Measurements from ENCODE around the gene RCBTB1. TPM values are rescaled to one million over a fixed set of nuclear protein-coding genes. Genes with fewer than 3 reads are reported as not detected.

The RCBTB1 gene
- polyA plus RNA-seq, 1 donor from 2014 or later: 65.3 TPM

DNA sequence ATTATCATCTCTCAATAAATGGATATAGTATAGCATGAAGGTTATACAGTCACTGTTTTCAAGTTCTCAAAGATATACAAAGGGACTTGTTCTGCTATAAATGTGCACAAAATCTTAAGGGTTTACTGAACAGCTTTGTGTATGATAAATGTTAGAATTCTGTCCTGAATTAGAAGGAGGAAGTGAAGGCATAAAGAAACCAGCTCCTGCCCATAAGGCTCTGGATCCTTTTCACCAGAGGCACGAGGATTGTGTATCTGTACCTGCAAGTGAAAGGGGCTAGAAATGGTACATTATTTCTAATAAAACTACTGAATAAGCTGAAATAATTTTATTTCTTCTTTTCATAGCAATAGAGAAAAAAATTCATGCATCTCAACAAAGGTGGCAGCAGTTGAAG, 57.2 kb downstream of the RCBTB1 start:
- H3K79me2 ChIP-seq (replicated peaks; ENCODE audit: insufficient read depth, low read length): no peaks in the 10 kb centered on the region
- no peaks in the 10 kb centered on the region for H3K36me3 ChIP-seq (ENCODE audit: insufficient read depth, low read length)
- no peak overlapping the region for H3K4me2 ChIP-seq (ENCODE audit: low read length)
- no peak overlapping the region for H3K4me3 ChIP-seq (ENCODE audit: low read length)
- no peaks in the 10 kb centered on the region for H3K9me2 ChIP-seq (ENCODE audit: insufficient read depth, low read length)
- no peaks in the 10 kb centered on the region for H3K27me3 ChIP-seq (ENCODE audit: insufficient read depth, low read depth, low read length)
- TF ChIP-seq RAD21 (conservative IDR thresholded peaks at IDR 0.05) (no peak), MXI1 (conservative IDR thresholded peaks at IDR 0.05; ENCODE audit: poor library complexity, severe bottlenecking) (no peak)
- TF ChIP-seq, protein P1, sequence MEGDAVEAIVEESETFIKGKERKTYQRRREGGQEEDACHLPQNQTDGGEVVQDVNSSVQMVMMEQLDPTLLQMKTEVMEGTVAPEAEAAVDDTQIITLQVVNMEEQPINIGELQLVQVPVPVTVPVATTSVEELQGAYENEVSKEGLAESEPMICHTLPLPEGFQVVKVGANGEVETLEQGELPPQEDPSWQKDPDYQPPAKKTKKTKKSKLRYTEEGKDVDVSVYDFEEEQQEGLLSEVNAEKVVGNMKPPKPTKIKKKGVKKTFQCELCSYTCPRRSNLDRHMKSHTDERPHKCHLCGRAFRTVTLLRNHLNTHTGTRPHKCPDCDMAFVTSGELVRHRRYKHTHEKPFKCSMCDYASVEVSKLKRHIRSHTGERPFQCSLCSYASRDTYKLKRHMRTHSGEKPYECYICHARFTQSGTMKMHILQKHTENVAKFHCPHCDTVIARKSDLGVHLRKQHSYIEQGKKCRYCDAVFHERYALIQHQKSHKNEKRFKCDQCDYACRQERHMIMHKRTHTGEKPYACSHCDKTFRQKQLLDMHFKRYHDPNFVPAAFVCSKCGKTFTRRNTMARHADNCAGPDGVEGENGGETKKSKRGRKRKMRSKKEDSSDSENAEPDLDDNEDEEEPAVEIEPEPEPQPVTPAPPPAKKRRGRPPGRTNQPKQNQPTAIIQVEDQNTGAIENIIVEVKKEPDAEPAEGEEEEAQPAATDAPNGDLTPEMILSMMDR (IDR thresholded peaks at IDR 0.05; ENCODE audit: poor library complexity, severe bottlenecking): no peak
- H2AFZ ChIP-seq (ENCODE audit: low read depth, low read length): no peak overlapping the region
- no peak overlapping the region for H3K27ac ChIP-seq (ENCODE audit: low read length)
- no peak overlapping the region for H3K9ac ChIP-seq (ENCODE audit: low read length)
- no peaks in the 10 kb centered on the region for H3F3A ChIP-seq (ENCODE audit: insufficient read depth, low read length, poor library complexity, severe bottlenecking)
- no peaks in the 10 kb centered on the region for H4K20me1 ChIP-seq (ENCODE audit: insufficient read depth)
- H3K9me3 ChIP-seq (ENCODE audit: low read length): no peaks in the 10 kb centered on the region

DNA sequence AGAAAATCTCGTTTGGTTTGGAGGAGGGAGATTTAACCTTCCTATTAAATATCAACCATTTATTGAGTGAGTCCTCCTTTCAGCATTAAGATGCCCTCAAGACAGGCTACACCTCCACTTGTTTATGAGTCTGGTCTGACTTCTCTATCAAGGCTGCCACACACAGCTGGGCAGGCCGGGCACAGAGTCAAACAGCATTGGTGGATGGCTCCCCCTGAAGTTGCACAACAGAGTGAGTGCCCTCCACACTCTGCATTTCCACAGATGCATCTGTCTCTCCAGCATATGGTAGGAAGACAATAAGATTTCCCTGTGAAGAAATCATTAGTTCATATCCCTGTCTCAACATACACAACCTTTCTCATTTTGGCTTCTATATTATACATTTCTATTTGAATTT, 58.2 kb downstream of the RCBTB1 start:
- no peaks in the 10 kb centered on the region for H3K9me2 ChIP-seq (ENCODE audit: insufficient read depth, low read length)
- no peak for TF ChIP-seq RAD21 (conservative IDR thresholded peaks at IDR 0.05)
- no peak for TF ChIP-seq EP300 (conservative IDR thresholded peaks at IDR 0.05; ENCODE audit: poor library complexity, severe bottlenecking)
- TF ChIP-seq EZH2 (IDR thresholded peaks at IDR 0.05; ENCODE audit: borderline replicate concordance, insufficient read depth, low read length, poor library complexity, severe bottlenecking): no peak
- TF ChIP-seq MXI1 (conservative IDR thresholded peaks at IDR 0.05; ENCODE audit: poor library complexity, severe bottlenecking): no peak
- no peak for TF ChIP-seq SMC3 (conservative IDR thresholded peaks at IDR 0.05; ENCODE audit: poor library complexity)
- TF ChIP-seq, protein P2, sequence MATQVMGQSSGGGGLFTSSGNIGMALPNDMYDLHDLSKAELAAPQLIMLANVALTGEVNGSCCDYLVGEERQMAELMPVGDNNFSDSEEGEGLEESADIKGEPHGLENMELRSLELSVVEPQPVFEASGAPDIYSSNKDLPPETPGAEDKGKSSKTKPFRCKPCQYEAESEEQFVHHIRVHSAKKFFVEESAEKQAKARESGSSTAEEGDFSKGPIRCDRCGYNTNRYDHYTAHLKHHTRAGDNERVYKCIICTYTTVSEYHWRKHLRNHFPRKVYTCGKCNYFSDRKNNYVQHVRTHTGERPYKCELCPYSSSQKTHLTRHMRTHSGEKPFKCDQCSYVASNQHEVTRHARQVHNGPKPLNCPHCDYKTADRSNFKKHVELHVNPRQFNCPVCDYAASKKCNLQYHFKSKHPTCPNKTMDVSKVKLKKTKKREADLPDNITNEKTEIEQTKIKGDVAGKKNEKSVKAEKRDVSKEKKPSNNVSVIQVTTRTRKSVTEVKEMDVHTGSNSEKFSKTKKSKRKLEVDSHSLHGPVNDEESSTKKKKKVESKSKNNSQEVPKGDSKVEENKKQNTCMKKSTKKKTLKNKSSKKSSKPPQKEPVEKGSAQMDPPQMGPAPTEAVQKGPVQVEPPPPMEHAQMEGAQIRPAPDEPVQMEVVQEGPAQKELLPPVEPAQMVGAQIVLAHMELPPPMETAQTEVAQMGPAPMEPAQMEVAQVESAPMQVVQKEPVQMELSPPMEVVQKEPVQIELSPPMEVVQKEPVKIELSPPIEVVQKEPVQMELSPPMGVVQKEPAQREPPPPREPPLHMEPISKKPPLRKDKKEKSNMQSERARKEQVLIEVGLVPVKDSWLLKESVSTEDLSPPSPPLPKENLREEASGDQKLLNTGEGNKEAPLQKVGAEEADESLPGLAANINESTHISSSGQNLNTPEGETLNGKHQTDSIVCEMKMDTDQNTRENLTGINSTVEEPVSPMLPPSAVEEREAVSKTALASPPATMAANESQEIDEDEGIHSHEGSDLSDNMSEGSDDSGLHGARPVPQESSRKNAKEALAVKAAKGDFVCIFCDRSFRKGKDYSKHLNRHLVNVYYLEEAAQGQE (IDR thresholded peaks at IDR 0.05; ENCODE audit: borderline replicate concordance): no peak
- no peak for TF ChIP-seq POLR2AphosphoS5 (IDR thresholded peaks at IDR 0.05)
- TF ChIP-seq, protein P1 (IDR thresholded peaks at IDR 0.05; ENCODE audit: poor library complexity, severe bottlenecking): no peak
- no peak for TF ChIP-seq TAF1 (IDR thresholded peaks at IDR 0.05; ENCODE audit: low read depth)

More for the DNA sequence above, 58.2 kb downstream of the RCBTB1 start:
- Histone ChIP-seq H3K4me3 (ENCODE audit: low read length) (no peak overlapping the region), H3K27me3 (ENCODE audit: insufficient read depth, low read depth, low read length) (no peaks in the 10 kb centered on the region), H3K9me3 (ENCODE audit: low read length) (no peaks in the 10 kb centered on the region), H2AFZ (ENCODE audit: low read depth, low read length) (no peak overlapping the region), H3K36me3 (ENCODE audit: insufficient read depth, low read length) (no peaks in the 10 kb centered on the region), H3K9ac (ENCODE audit: low read length) (no peak overlapping the region), H3F3A (ENCODE audit: insufficient read depth, low read length, poor library complexity, severe bottlenecking) (no peaks in the 10 kb centered on the region), H4K20me1 (ENCODE audit: insufficient read depth) (no peaks in the 10 kb centered on the region), H3K79me2 (replicated peaks; ENCODE audit: insufficient read depth, low read length) (no peaks in the 10 kb centered on the region), H3K27ac (ENCODE audit: low read length) (no peak overlapping the region), H3K4me2 (ENCODE audit: low read length) (no peak overlapping the region)

All from neural cell (in vitro differentiated cells).